Keratinocyte (primary cell): ENCODE data around the gene OR6J1.

ENCODE experiments used
- CTCF ChIP-seq, 3 experiments: IDR thresholded peaks in 1 of 3; conservative IDR thresholded peaks in 1 of 3; optimal IDR thresholded peaks in 1 of 3; 2 replicates in 2 of 3; 3 replicates in 1 of 3; pipeline versions ENCODE3 to v1.5.1; 2011; ENCODE audit warnings: low read length in 3 of 3, mild to moderate bottlenecking in 3 of 3, moderate library complexity in 2 of 3, control low read depth in 1 of 3, inconsistent platforms in 1 of 3; ENCODE audit not compliant: insufficient read depth in 2 of 3; ENCODE audit errors: extremely low read depth in 1 of 3
- EZH2 ChIP-seq: IDR thresholded peaks from one replicate; pipeline ENCODE4 v1.6.1; 2012; ENCODE audit warnings: inconsistent platforms, mild to moderate bottlenecking, low read length, moderate library complexity

GRCh38 chr14:22634233-22634900 lies 9.8 kb downstream of the OR6J1 start:
- TF ChIP-seq CTCF (optimal IDR thresholded peaks at IDR 0.05 in 1 of 3, IDR thresholded peaks at IDR 0.05 in 1 of 3, conservative IDR thresholded peaks at IDR 0.05 in 1 of 3; ENCODE audit: extremely low read depth in 1 of 3, insufficient read depth in 2 of 3, low read length in 3 of 3), result no peak
- TF ChIP-seq EZH2, result no peak
